Upper lobe of left lung (tissue), 4 donors: ENCODE results near the gene GALNT6.

Source experiments
- CTCF ChIP-seq, 6 experiments: fragments of 450-650 bp in 4 of 6; fragments of 200-600 bp in 2 of 6; sonication (generic) in 2 of 6; IDR thresholded peaks; one replicate each; pipeline ENCODE4 v1.5.1; 2016 to 2019; ENCODE audit warnings: antibody characterized with exemption in 6 of 6
- EP300 ChIP-seq, 4 donors: sonication (generic); formaldehyde crosslinking; IDR thresholded peaks; one replicate each; pipeline ENCODE4 v1.5.1; 2017; ENCODE audit warnings: antibody characterized with exemption in 4 of 4, control low read depth in 2 of 4
- POLR2A ChIP-seq, 4 donors: fragments of 450-650 bp; IDR thresholded peaks; one replicate each; pipeline ENCODE4 v1.5.1; 2016 to 2017; ENCODE audit warnings: antibody characterized with exemption in 4 of 4, mild to moderate bottlenecking in 2 of 4
- POLR2AphosphoS5 ChIP-seq, 2 donors: sonication (generic); formaldehyde crosslinking; IDR thresholded peaks; one replicate each; pipeline ENCODE4 v1.5.1; 2017; ENCODE audit warnings: antibody characterized with exemption in 2 of 2

DNA sequence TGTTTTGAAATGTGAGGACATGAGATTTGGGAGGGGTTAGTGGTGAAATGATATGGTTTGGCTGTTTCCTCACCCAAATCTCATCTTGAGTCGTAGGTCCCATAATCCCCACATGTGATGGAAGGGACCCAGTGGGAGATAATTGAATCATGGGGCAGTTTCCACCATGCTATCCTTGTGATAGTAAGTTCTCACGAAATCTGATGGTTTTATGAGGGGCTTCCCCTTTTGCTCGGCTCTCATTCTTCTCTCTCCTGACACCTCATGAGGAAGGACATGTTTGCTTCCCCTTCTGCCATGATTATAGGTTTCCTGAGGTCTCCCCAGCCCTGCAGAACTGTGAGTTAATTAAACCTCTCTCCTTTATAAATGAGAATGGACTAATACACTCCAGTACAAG is 18.0 kb downstream of the GALNT6 start:
- TF ChIP-seq CTCF (IDR thresholded peaks at IDR 0.05) (no peak), POLR2A (IDR thresholded peaks at IDR 0.05) (no peak), POLR2AphosphoS5 (IDR thresholded peaks at IDR 0.05) (no peak), EP300 (IDR thresholded peaks at IDR 0.05) (no peak)
